HL-60 (cell line): Measurements from ENCODE around the gene GOLGA6A.

Experiments
- GABPA ChIP-seq: IDR thresholded peaks from 2 replicates; pipeline ENCODE4 v1.6.1; 2012; ENCODE audit warnings: low read depth
- POLR2AphosphoS5 ChIP-seq: IDR thresholded peaks from 2 replicates; pipeline ENCODE4 v1.6.1; 2012; ENCODE audit warnings: low read depth
- REST ChIP-seq: IDR thresholded peaks from 2 replicates; pipeline ENCODE4 v1.6.1; 2012; ENCODE audit warnings: low read depth; ENCODE audit not compliant: insufficient replicate concordance
- SPI1 ChIP-seq: IDR thresholded peaks from 2 replicates; pipeline ENCODE4 v1.6.1; 2012; ENCODE audit warnings: low read depth, mild to moderate bottlenecking, borderline replicate concordance
- TF ChIP-seq, protein P1 (sequence below): IDR thresholded peaks from one replicate; pipeline ENCODE4 v1.5.1; 2011; ENCODE audit warnings: low read length, control low read depth, inconsistent platforms; ENCODE audit not compliant: insufficient read depth

DNA sequence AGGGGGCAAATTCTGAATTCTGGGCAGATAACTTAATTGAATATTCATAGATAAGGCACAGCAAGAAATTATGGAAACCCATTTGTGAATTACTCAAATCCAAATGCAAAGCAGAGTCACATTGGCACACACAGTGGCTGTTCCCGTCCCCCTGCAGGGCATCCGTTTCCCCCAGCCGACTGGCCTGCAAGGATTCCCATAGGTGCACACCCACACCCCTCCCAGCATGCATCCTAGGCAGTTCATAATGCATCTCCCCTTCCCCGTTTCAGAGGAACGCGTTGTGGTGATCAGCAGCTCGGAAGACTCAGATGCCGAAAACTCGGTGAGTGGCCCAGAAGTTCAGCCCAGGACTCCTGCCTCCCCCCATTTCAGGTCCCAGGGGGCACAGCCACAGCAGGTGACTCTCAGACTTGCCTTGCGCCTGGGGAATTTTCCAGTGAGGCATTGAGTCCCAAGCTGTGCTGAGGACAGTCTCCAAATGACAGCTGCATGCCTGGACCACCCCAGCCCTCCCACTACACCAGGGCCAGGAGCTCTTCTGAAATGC lies 48.1 kb downstream of the GOLGA6A start:
- TF ChIP-seq, protein P1, sequence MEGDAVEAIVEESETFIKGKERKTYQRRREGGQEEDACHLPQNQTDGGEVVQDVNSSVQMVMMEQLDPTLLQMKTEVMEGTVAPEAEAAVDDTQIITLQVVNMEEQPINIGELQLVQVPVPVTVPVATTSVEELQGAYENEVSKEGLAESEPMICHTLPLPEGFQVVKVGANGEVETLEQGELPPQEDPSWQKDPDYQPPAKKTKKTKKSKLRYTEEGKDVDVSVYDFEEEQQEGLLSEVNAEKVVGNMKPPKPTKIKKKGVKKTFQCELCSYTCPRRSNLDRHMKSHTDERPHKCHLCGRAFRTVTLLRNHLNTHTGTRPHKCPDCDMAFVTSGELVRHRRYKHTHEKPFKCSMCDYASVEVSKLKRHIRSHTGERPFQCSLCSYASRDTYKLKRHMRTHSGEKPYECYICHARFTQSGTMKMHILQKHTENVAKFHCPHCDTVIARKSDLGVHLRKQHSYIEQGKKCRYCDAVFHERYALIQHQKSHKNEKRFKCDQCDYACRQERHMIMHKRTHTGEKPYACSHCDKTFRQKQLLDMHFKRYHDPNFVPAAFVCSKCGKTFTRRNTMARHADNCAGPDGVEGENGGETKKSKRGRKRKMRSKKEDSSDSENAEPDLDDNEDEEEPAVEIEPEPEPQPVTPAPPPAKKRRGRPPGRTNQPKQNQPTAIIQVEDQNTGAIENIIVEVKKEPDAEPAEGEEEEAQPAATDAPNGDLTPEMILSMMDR, result no peak
- TF ChIP-seq POLR2AphosphoS5, result no peak
- no peak for TF ChIP-seq REST
- no peak for TF ChIP-seq GABPA
- TF ChIP-seq SPI1, result no peak
